Measurements from ENCODE around the gene C14orf93. TPM values are rescaled to one million over a fixed set of nuclear protein-coding genes. Genes with fewer than 3 reads are reported as not detected.

C14orf93 gene
- total RNA-seq, 4 donors from 2014 or later, result 7.2 to 18.6 (median 10.4) TPM

DNA sequence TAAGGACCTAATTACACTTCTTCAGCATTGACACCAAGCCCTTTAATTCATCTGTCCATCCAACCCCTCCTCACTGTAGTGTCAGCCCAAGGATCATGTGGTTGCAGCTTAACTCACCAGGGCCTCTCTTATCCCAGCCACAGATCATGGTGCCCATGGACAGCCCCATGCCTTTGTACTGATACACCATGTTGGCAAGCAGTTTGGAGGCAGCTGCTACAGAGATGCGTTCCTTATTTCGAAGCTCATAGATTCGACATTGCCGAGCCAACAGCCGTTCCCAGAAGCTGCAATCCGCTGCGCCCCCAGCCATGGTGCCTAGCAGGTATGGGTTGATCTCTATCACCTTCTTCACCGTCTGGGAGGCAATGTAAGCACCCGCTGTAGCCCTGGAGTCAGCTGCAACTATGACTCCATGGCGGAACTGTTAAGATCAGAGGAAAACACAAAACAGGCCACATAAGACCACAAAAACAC, 23.3 kb upstream of the C14orf93 start:
- H3K27me3 ChIP-seq, result no peaks in the 10 kb centered on the region
- peaks cover 0 to 7% of the 10 kb centered on the region in 2 donors for H3K4me1 ChIP-seq
- intact Hi-C loops (cut with DNase I; ENCODE audit: low total_unique reads), result no loop called here
- H3K27ac ChIP-seq, result no peak overlapping the region
- H3K9me3 ChIP-seq, result no peaks in the 10 kb centered on the region
- no peak overlapping the region for H3K4me3 ChIP-seq
- TF ChIP-seq, protein P1, sequence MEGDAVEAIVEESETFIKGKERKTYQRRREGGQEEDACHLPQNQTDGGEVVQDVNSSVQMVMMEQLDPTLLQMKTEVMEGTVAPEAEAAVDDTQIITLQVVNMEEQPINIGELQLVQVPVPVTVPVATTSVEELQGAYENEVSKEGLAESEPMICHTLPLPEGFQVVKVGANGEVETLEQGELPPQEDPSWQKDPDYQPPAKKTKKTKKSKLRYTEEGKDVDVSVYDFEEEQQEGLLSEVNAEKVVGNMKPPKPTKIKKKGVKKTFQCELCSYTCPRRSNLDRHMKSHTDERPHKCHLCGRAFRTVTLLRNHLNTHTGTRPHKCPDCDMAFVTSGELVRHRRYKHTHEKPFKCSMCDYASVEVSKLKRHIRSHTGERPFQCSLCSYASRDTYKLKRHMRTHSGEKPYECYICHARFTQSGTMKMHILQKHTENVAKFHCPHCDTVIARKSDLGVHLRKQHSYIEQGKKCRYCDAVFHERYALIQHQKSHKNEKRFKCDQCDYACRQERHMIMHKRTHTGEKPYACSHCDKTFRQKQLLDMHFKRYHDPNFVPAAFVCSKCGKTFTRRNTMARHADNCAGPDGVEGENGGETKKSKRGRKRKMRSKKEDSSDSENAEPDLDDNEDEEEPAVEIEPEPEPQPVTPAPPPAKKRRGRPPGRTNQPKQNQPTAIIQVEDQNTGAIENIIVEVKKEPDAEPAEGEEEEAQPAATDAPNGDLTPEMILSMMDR (IDR thresholded peaks at IDR 0.05), result no peak
- TF ChIP-seq POLR2A (IDR thresholded peaks at IDR 0.05), result no peak
- no peak for DNase-seq
- no peaks in the 10 kb centered on the region for H3K36me3 ChIP-seq

DNA sequence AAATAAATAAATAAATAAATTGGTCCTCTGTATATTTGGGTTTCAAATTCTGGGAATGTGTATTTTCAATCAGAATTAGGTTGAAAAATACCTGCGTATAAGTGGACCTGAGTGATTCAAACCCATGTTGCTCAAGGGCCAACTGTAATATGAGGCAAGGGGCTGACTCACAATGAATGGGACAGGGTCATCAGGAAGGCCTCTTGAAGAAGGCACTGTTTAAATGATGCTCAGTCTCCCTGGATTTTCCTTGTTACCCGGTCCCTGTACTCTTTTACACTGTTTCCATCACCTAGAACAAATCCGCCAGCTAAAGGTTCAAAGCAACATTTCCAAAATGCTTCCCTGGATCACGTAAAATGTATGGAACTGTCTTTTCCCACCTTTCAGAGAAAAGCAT, 21.0 kb upstream of the C14orf93 start:
- Histone ChIP-seq H3K4me3 (no peak overlapping the region), H3K27ac (no peak overlapping the region), H3K27me3 (no peaks in the 10 kb centered on the region), H3K9me3 (no peaks in the 10 kb centered on the region), H3K4me1 (peaks cover 0 to 7% of the 10 kb centered on the region in 2 donors), H3K36me3 (no peaks in the 10 kb centered on the region)
- TF ChIP-seq, protein P1 (IDR thresholded peaks at IDR 0.05), result no peak
- TF ChIP-seq POLR2A (IDR thresholded peaks at IDR 0.05), result no peak
- no peak for DNase-seq
- intact Hi-C loops (cut with DNase I; ENCODE audit: low total_unique reads), result no loop called here

DNA sequence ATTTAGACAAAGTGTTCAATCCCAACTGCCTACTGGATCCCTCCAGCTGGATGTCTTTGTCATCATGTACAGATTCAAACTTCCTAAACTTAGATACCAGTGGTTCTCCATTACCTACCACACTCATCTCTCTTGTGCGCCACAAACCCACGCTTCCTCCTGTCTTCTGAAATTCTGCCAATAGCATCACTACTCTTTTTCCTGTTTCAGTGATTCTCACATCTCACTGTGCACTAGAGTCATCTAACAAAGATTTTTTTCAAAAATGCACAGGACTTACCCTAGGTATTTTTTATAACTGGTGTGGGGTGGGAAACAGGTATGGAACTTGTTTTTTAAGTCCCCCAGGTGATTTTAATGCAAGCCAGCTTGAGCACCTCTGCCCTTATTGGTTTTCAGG, 18.9 kb upstream of the C14orf93 start:
- Histone ChIP-seq H3K27me3 (no peaks in the 10 kb centered on the region), H3K27ac (no peak overlapping the region), H3K36me3 (no peaks in the 10 kb centered on the region), H3K4me3 (no peak overlapping the region), H3K4me1 (peaks cover 0 to 5% of the 10 kb centered on the region in 2 donors), H3K9me3 (no peaks in the 10 kb centered on the region)
- intact Hi-C loops (cut with DNase I; ENCODE audit: low total_unique reads), result no loop called here
- no peak for DNase-seq
- no peak for TF ChIP-seq POLR2A (IDR thresholded peaks at IDR 0.05)
- TF ChIP-seq, protein P1 (IDR thresholded peaks at IDR 0.05), result no peak

DNA sequence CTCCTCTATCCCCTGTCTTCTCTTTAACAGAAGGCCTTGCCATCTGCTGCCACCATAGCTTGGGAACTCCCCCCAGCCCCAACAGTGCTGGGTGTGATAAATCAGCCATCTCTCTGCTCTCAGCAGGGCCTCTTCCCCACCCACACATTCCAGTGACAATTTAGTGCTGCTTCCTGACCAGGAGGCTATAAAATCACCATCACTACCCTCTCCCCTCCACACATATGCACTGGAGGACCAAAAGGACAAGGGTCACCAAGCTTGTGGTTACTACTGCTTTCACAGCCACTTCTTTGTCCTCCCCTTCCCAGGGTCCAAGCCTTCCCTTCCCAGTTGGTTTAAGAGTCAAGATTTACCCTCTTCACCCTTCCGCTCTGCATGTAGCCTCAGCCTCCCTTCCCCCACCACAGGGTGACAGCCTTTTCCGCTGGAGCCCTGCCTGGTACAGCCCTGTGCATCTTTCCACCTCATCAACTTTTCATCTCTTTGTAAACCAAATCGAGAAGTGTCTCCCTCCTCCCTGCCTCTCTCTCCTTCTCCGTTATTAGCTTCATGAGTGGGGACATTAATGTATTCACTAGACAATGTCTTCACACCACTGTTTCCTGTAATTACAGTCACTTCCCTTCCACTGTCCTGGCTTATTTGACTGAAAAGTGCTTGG, 15.3 kb upstream of the C14orf93 start:
- no peaks in the 10 kb centered on the region for H3K27me3 ChIP-seq
- no peak for TF ChIP-seq POLR2A (IDR thresholded peaks at IDR 0.05)
- TF ChIP-seq, protein P1 (IDR thresholded peaks at IDR 0.05), result no peak
- H3K36me3 ChIP-seq, result no peaks in the 10 kb centered on the region
- intact Hi-C loops (cut with DNase I; ENCODE audit: low total_unique reads), result no loop called here
- no peak overlapping the region for H3K4me3 ChIP-seq
- no peak overlapping the region for H3K27ac ChIP-seq
- H3K4me1 ChIP-seq, result no peaks in the 10 kb centered on the region
- no peaks in the 10 kb centered on the region for H3K9me3 ChIP-seq
- DNase-seq, result no peak

DNA sequence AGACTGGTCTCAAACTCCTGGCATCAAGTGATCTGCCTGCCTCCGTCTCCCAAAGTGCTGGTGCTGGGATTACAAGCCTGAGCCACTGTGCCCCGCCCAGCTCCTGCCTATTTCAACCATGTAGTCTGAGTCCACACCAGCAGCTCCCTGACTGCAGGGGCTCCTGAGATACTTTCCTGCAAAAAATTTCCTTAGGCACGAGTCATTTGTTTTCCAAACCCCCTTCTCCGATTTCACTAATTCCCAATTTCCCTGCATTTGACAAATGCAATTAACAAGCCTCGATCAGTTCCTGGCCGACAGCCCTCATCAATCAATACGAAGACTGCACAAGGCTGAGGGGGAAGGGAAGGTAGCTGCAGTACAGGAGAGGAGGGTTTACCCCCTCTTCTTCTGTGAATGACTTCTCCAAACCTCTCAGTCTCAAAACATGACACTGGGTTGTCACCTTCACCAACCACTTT, 14.7 kb upstream of the C14orf93 start:
- intact Hi-C loops (cut with DNase I; ENCODE audit: low total_unique reads), result no loop called here
- Histone ChIP-seq H3K27ac (no peak overlapping the region), H3K36me3 (no peaks in the 10 kb centered on the region), H3K4me1 (no peaks in the 10 kb centered on the region), H3K27me3 (no peaks in the 10 kb centered on the region), H3K9me3 (no peaks in the 10 kb centered on the region), H3K4me3 (no peak overlapping the region)
- TF ChIP-seq, protein P1 (IDR thresholded peaks at IDR 0.05), result no peak
- no peak for TF ChIP-seq POLR2A (IDR thresholded peaks at IDR 0.05)
- DNase-seq, result no peak

Measured in uterus (tissue), 4 donors.